Activated CD4-positive, alpha-beta T cell treated with anti-CD3 and anti-CD28 coated beads, Interleukin-2, amount 10 ng/mL, durations not matched to agents 24 days and 14 days (primary cell): Measurements from ENCODE around the gene AOX1. TPM values are rescaled to one million over a fixed set of nuclear protein-coding genes. Genes with fewer than 3 reads are reported as not detected.

Experiments used
- DNase-seq: peaks from one replicate; pipeline ENCODE4 v3.0.0; 2022
- H3K27ac Mint-ChIP-seq: one replicate; pipeline ENCODE4 v1.8.0; 2022; ENCODE audit warnings: mild to moderate bottlenecking, mixed read lengths
- H3K27me3 Mint-ChIP-seq: one replicate; pipeline ENCODE4 v1.8.0; 2022; ENCODE audit warnings: mixed read lengths
- H3K36me3 Mint-ChIP-seq: one replicate; pipeline ENCODE4 v1.8.0; 2022; ENCODE audit warnings: low read depth, mild to moderate bottlenecking, mixed read lengths
- H3K4me1 Mint-ChIP-seq: one replicate; pipeline ENCODE4 v1.8.0; 2021; ENCODE audit warnings: mixed read lengths
- H3K4me3 Mint-ChIP-seq: one replicate; pipeline ENCODE4 v1.8.0; 2022; ENCODE audit warnings: mild to moderate bottlenecking, moderate library complexity, mixed read lengths
- H3K9me3 Mint-ChIP-seq: one replicate; pipeline ENCODE4 v1.8.0; 2021; ENCODE audit warnings: mixed read lengths
- intact Hi-C: fragments of 100-400 bp; cut with micrococcal nuclease; formaldehyde crosslinking; loops from one replicate; pipeline ENCODE4 v1.15.1; 2023
- total RNA-seq: library from RNA; stranded (reverse); gene quantifications from 2 replicates; pipeline ENCODE4 v1.2.3, GENCODE V29; 2022

Gene AOX1
- total RNA-seq, 1 donor from 2014 or later, result 0.26 TPM

- Mint-ChIP-seq H3K4me3 (no peak overlapping the region), H3K4me1 (no peaks in the 10 kb centered on the region), H3K36me3 (no peaks in the 10 kb centered on the region), H3K27me3 (peaks cover 18% of the 10 kb centered on the region), H3K27ac (no peak overlapping the region), H3K9me3 (no peaks in the 10 kb centered on the region)
- intact Hi-C loops, result no loop called here
- no peak for DNase-seq
These were observed 69.0 kb downstream of the AOX1 start for GRCh38 chr2:200654823-200655222.

- intact Hi-C loops, result no loop called here
- Mint-ChIP-seq H3K4me3 (no peak overlapping the region), H3K36me3 (no peaks in the 10 kb centered on the region), H3K27ac (no peak overlapping the region), H3K27me3 (peaks cover 17% of the 10 kb centered on the region), H3K9me3 (no peaks in the 10 kb centered on the region), H3K4me1 (no peaks in the 10 kb centered on the region)
- no peak for DNase-seq
These were observed 70.2 kb downstream of the AOX1 start for GRCh38 chr2:200655918-200656580.

- no peak for DNase-seq
- Mint-ChIP-seq H3K27me3 (peaks cover 27% of the 10 kb centered on the region), H3K9me3 (no peaks in the 10 kb centered on the region), H3K27ac (no peak overlapping the region), H3K4me1 (no peaks in the 10 kb centered on the region), H3K4me3 (no peak overlapping the region), H3K36me3 (no peaks in the 10 kb centered on the region)
- intact Hi-C loops, result no loop called here
These were observed 72.6 kb downstream of the AOX1 start for GRCh38 chr2:200658278-200658864.

GRCh38 chr2:200659410-200659809, 73.6 kb downstream of the AOX1 start:
- Mint-ChIP-seq H3K4me1 (no peaks in the 10 kb centered on the region), H3K9me3 (no peaks in the 10 kb centered on the region), H3K36me3 (no peaks in the 10 kb centered on the region), H3K4me3 (no peak overlapping the region), H3K27ac (no peak overlapping the region), H3K27me3 (peaks cover 28% of the 10 kb centered on the region)
- DNase-seq, result no peak
- intact Hi-C loops, result no loop called here

GRCh38 chr2:200661477-200661876, 75.7 kb downstream of the AOX1 start:
- Mint-ChIP-seq H3K9me3 (no peaks in the 10 kb centered on the region), H3K4me3 (no peak overlapping the region), H3K27me3 (peaks cover 28% of the 10 kb centered on the region), H3K36me3 (no peaks in the 10 kb centered on the region), H3K27ac (no peak overlapping the region), H3K4me1 (no peaks in the 10 kb centered on the region)
- intact Hi-C loops, result no loop called here
- no peak for DNase-seq

- Mint-ChIP-seq H3K9me3 (no peaks in the 10 kb centered on the region), H3K27ac (no peak overlapping the region), H3K27me3 (peaks cover 24% of the 10 kb centered on the region), H3K36me3 (no peaks in the 10 kb centered on the region), H3K4me1 (peaks cover 2% of the 10 kb centered on the region), H3K4me3 (no peak overlapping the region)
- intact Hi-C loops, result no loop called here
- DNase-seq, result no peak
These were observed 76.9 kb downstream of the AOX1 start for GRCh38 chr2:200662727-200663126.

- Mint-ChIP-seq H3K27ac (no peak overlapping the region), H3K4me1 (peaks cover 2% of the 10 kb centered on the region), H3K27me3 (peaks cover 13% of the 10 kb centered on the region), H3K9me3 (no peaks in the 10 kb centered on the region), H3K4me3 (no peak overlapping the region), H3K36me3 (no peaks in the 10 kb centered on the region)
- intact Hi-C loops, result no loop called here
- no peak for DNase-seq
These were observed 79.1 kb downstream of the AOX1 start for GRCh38 chr2:200664770-200665494.

- Mint-ChIP-seq H3K36me3 (no peaks in the 10 kb centered on the region), H3K9me3 (no peaks in the 10 kb centered on the region), H3K4me3 (no peak overlapping the region), H3K27me3 (peaks cover 11% of the 10 kb centered on the region), H3K4me1 (peaks cover 2% of the 10 kb centered on the region), H3K27ac (no peak overlapping the region)
- DNase-seq, result no peak
- intact Hi-C loops, result no loop called here
These were observed 80.0 kb downstream of the AOX1 start for GRCh38 chr2:200665626-200666453.

GRCh38 chr2:200667413-200667812, 81.6 kb downstream of the AOX1 start:
- Mint-ChIP-seq H3K4me3 (no peak overlapping the region), H3K9me3 (no peaks in the 10 kb centered on the region), H3K36me3 (no peaks in the 10 kb centered on the region), H3K4me1 (peaks cover 2% of the 10 kb centered on the region), H3K27me3 (peaks cover 2% of the 10 kb centered on the region), H3K27ac (no peak overlapping the region)
- no peak for DNase-seq
- intact Hi-C loops, result no loop called here

GRCh38 chr2:200668478-200668877, 82.7 kb downstream of the AOX1 start:
- Mint-ChIP-seq H3K36me3 (no peaks in the 10 kb centered on the region), H3K4me3 (no peak overlapping the region), H3K27ac (no peak overlapping the region), H3K9me3 (no peaks in the 10 kb centered on the region), H3K4me1 (peaks cover 9% of the 10 kb centered on the region), H3K27me3 (peaks cover under 1% of the 10 kb centered on the region)
- intact Hi-C loops, result no loop called here
- DNase-seq, result no peak

GRCh38 chr2:200669308-200669707, 83.5 kb downstream of the AOX1 start:
- no peaks in the 10 kb centered on the region for H3K27me3 Mint-ChIP-seq
- peaks cover 12% of the 10 kb centered on the region for H3K4me1 Mint-ChIP-seq
- no peak overlapping the region for H3K4me3 Mint-ChIP-seq
- no peaks in the 10 kb centered on the region for H3K9me3 Mint-ChIP-seq
- DNase-seq, result no peak
- no peaks in the 10 kb centered on the region for H3K36me3 Mint-ChIP-seq
- H3K27ac Mint-ChIP-seq, result no peak overlapping the region
- intact Hi-C loops, result no loop called here

GRCh38 chr2:200670313-200670712, 84.5 kb downstream of the AOX1 start:
- Mint-ChIP-seq H3K36me3 (no peaks in the 10 kb centered on the region), H3K27me3 (no peaks in the 10 kb centered on the region), H3K4me1 (peaks cover 12% of the 10 kb centered on the region), H3K9me3 (no peaks in the 10 kb centered on the region), H3K27ac (no peak overlapping the region), H3K4me3 (no peak overlapping the region)
- no peak for DNase-seq
- intact Hi-C loops, result no loop called here

GRCh38 chr2:200670751-200671150, 84.9 kb downstream of the AOX1 start:
- intact Hi-C loops, result no loop called here
- DNase-seq, result no peak
- Mint-ChIP-seq H3K27me3 (no peaks in the 10 kb centered on the region), H3K4me3 (no peak overlapping the region), H3K9me3 (no peaks in the 10 kb centered on the region), H3K36me3 (no peaks in the 10 kb centered on the region), H3K4me1 (peaks cover 12% of the 10 kb centered on the region), H3K27ac (no peak overlapping the region)

GRCh38 chr2:200673191-200673590, 87.4 kb downstream of the AOX1 start:
- intact Hi-C loops, result no loop called here
- Mint-ChIP-seq H3K4me1 (peaks cover 10% of the 10 kb centered on the region), H3K27ac (no peak overlapping the region), H3K9me3 (no peaks in the 10 kb centered on the region), H3K27me3 (peaks cover 11% of the 10 kb centered on the region), H3K36me3 (no peaks in the 10 kb centered on the region), H3K4me3 (no peak overlapping the region)
- no peak for DNase-seq
